Thoracic aorta (tissue), 2 donors: ENCODE data around the gene SLC6A3. TPM values are rescaled to one million over a fixed set of nuclear protein-coding genes. Genes with fewer than 3 reads are reported as not detected.

Source experiments
- ATAC-seq: fragments of 150-250 bp; one replicate; pipeline ENCODE4 v1.8.0; 2017; ENCODE audit warnings: low read depth; ENCODE audit not compliant: insufficient number of reproducible peaks, low FRiP score
- DNase-seq: peaks from one replicate; pipeline ENCODE4 v3.0.0-alpha.2; 2020; ENCODE audit warnings: low spot score
- H3K27ac ChIP-seq, 2 donors: fragments of 200-600 bp; sonication (generic); 1 replicate in 1 of 2; 2 replicates in 1 of 2; pipeline ENCODE4 v1.5.1; 2016; ENCODE audit warnings: mild to moderate bottlenecking in 2 of 2, moderate library complexity in 2 of 2
- H3K27me3 ChIP-seq: fragments of 200-600 bp; sonication (generic); replicated peaks from 2 replicates; pipeline ENCODE4 v1.6.0; 2016; ENCODE audit warnings: mild to moderate bottlenecking; ENCODE audit not compliant: insufficient read depth
- H3K36me3 ChIP-seq: fragments of 200-600 bp; sonication (generic); one replicate; pipeline ENCODE4 v1.5.1; 2016
- H3K4me1 ChIP-seq, 2 donors: fragments of 200-600 bp; sonication (generic); 1 replicate in 1 of 2; 2 replicates in 1 of 2; pipeline versions ENCODE4 v1.5.1 to v1.6.0; 2016; ENCODE audit warnings: low read depth in 2 of 2, mild to moderate bottlenecking in 1 of 2; ENCODE audit not compliant: control insufficient read depth in 1 of 2
- H3K4me3 ChIP-seq: fragments of 200-600 bp; sonication (generic); 2 replicates; pipeline ENCODE4 v1.5.1; 2016; ENCODE audit warnings: mild to moderate bottlenecking
- H3K9me3 ChIP-seq: fragments of 200-600 bp; sonication (generic); 2 replicates; pipeline ENCODE4 v1.5.1; 2016
- CTCF ChIP-seq: fragments of 200-600 bp; sonication (generic); IDR thresholded peaks from one replicate; pipeline ENCODE4 v1.5.1; 2019; ENCODE audit warnings: antibody characterized with exemption
- total RNA-seq, 2 donors: library from RNA; depleted of rRNA; stranded (reverse); fragments of >200 nt; gene quantifications; one replicate each; pipeline versions ENCODE4 v1.1.0 to v1.2.3, GENCODE V29; 2016

SLC6A3 gene
- total RNA-seq, 2 donors from 2014 or later, result 0.14 TPM; not detected in 1

GRCh38 chr5:1354576-1354975, 90.7 kb downstream of the SLC6A3 start:
- H3K4me3 ChIP-seq, result no peak overlapping the region
- no peak for ATAC-seq
- TF ChIP-seq CTCF, result no peak
- no peaks in the 10 kb centered on the region for H3K27me3 ChIP-seq
- no peaks in the 10 kb centered on the region for H3K36me3 ChIP-seq
- no peak overlapping the region for H3K27ac ChIP-seq
- H3K9me3 ChIP-seq, result no peaks in the 10 kb centered on the region
- no peaks in the 10 kb centered on the region for H3K4me1 ChIP-seq
- DNase-seq, result no peak

- H3K27me3 ChIP-seq, result no peaks in the 10 kb centered on the region
- no peak for DNase-seq
- no peak overlapping the region for H3K27ac ChIP-seq
- no peaks in the 10 kb centered on the region for H3K9me3 ChIP-seq
- no peaks in the 10 kb centered on the region for H3K36me3 ChIP-seq
- no peak overlapping the region for H3K4me3 ChIP-seq
- no peak for TF ChIP-seq CTCF
- ATAC-seq, result no peak
- H3K4me1 ChIP-seq, result no peaks in the 10 kb centered on the region
These were observed 92.7 kb downstream of the SLC6A3 start for GRCh38 chr5:1352231-1353219.

- no peak overlapping the region for H3K27ac ChIP-seq
- H3K9me3 ChIP-seq, result no peaks in the 10 kb centered on the region
- TF ChIP-seq CTCF, result no peak
- H3K27me3 ChIP-seq, result no peaks in the 10 kb centered on the region
- H3K36me3 ChIP-seq, result no peaks in the 10 kb centered on the region
- H3K4me3 ChIP-seq, result no peak overlapping the region
- H3K4me1 ChIP-seq, result peaks cover 0 to 2% of the 10 kb centered on the region in 2 donors
- ATAC-seq, result no peak
- no peak for DNase-seq
These were observed 94.1 kb downstream of the SLC6A3 start for GRCh38 chr5:1351156-1351555.

GRCh38 chr5:1349246-1349645, 96.0 kb downstream of the SLC6A3 start:
- Histone ChIP-seq H3K36me3 (no peaks in the 10 kb centered on the region), H3K27ac (no peak overlapping the region), H3K4me3 (no peak overlapping the region), H3K9me3 (no peaks in the 10 kb centered on the region), H3K27me3 (no peaks in the 10 kb centered on the region), H3K4me1 (peaks cover 6 to 13% of the 10 kb centered on the region in 2 donors)
- no peak for TF ChIP-seq CTCF
- DNase-seq, result no peak
- ATAC-seq, result no peak

- Histone ChIP-seq H3K9me3 (no peaks in the 10 kb centered on the region), H3K4me1 (peaks cover 7 to 16% of the 10 kb centered on the region in 2 donors), H3K27me3 (no peaks in the 10 kb centered on the region), H3K4me3 (no peak overlapping the region), H3K27ac (no peak overlapping the region), H3K36me3 (no peaks in the 10 kb centered on the region)
- no peak for TF ChIP-seq CTCF
- DNase-seq (no peak), ATAC-seq (no peak)
These were observed 96.3 kb downstream of the SLC6A3 start for GRCh38 chr5:1348986-1349245.
